HepG2 (cell line): Measurements from ENCODE around the gene ZNF341. TPM values are rescaled to one million over a fixed set of nuclear protein-coding genes. Genes with fewer than 3 reads are reported as not detected.
A peak's percentile ranks its signal among the peaks of the same experiment; 100 is the strongest.

Experiments used
- HNF4A ChIP-seq: sonication (generic); formaldehyde crosslinking; IDR thresholded peaks from 2 replicates; pipeline ENCODE4 v1.4.0; 2020; ENCODE audit warnings: missing genetic modification reagents
- MIER3 ChIP-seq: IDR thresholded peaks from 2 replicates; pipeline ENCODE4 v1.6.1; 2016; ENCODE audit warnings: missing compliant biosample characterization, borderline replicate concordance
- MXD3 ChIP-seq: IDR thresholded peaks from 2 replicates; pipeline ENCODE4 v1.6.1; 2016; ENCODE audit warnings: mild to moderate bottlenecking, missing biosample characterization, missing genetic modification reagents
- PREB ChIP-seq: sonication (generic); formaldehyde crosslinking; IDR thresholded peaks from 2 replicates; pipeline ENCODE4 v1.4.0; 2020; ENCODE audit warnings: missing genetic modification reagents
- RBM22 ChIP-seq: fragments of 200-400 bp; formaldehyde crosslinking; optimal IDR thresholded peaks from 2 replicates; pipeline ENCODE3; 2017; ENCODE audit warnings: mild to moderate bottlenecking, low read length, moderate library complexity
- SKIL ChIP-seq: sonication (generic); formaldehyde crosslinking; IDR thresholded peaks from 2 replicates; pipeline ENCODE4 v1.8.0; 2022; ENCODE audit warnings: missing genetic modification reagents, mild to moderate bottlenecking, moderate library complexity, borderline replicate concordance
- SNAI1 ChIP-seq: sonication (generic); formaldehyde crosslinking; IDR thresholded peaks from 2 replicates; pipeline ENCODE4 v1.5.0; 2020; ENCODE audit warnings: mild to moderate bottlenecking, missing genetic modification reagents, borderline replicate concordance
- THAP11 ChIP-seq: IDR thresholded peaks from 2 replicates; pipeline ENCODE4 v1.6.1; 2016; ENCODE audit warnings: missing biosample characterization, missing genetic modification reagents
- THAP8 ChIP-seq: sonication (generic); formaldehyde crosslinking; IDR thresholded peaks from 2 replicates; pipeline ENCODE4 v1.5.1; 2020; ENCODE audit warnings: missing genetic modification reagents, mild to moderate bottlenecking, borderline replicate concordance
- ZBTB4 ChIP-seq: sonication (generic); formaldehyde crosslinking; IDR thresholded peaks from 2 replicates; pipeline ENCODE4 v1.4.0; 2020; ENCODE audit warnings: missing genetic modification reagents, mild to moderate bottlenecking, borderline replicate concordance
- ZNF484 ChIP-seq: sonication (generic); formaldehyde crosslinking; IDR thresholded peaks from 2 replicates; pipeline ENCODE4 v1.5.1; 2020; ENCODE audit warnings: mild to moderate bottlenecking, low read depth, missing genetic modification reagents, borderline replicate concordance
- ZNF687 ChIP-seq: sonication (generic); formaldehyde crosslinking; IDR thresholded peaks from 2 replicates; pipeline ENCODE4 v1.5.1; 2020; ENCODE audit warnings: mild to moderate bottlenecking, missing genetic modification reagents, moderate library complexity
- ZNF770 ChIP-seq: sonication (generic); formaldehyde crosslinking; IDR thresholded peaks from 2 replicates; pipeline ENCODE4 v1.5.0; 2020; ENCODE audit warnings: mild to moderate bottlenecking, missing genetic modification reagents
- polyA plus RNA-seq, 8 experiments: library from polyadenylated mRNA; depleted of rRNA in 3 of 8; stranded (reverse) in 7 of 8; unstranded in 1 of 8; fragments of >200 nt; fragmentation: Illumina TruSeq in 4 of 8; extraction: Trizol in 4 of 8; gene quantifications; 2 replicates each; pipeline versions ENCODE4 v1.2.1 to v1.2.3, GENCODE V29; 2011 to 2016; ENCODE audit warnings: low read depth in 4 of 8, missing spikeins in 1 of 8, mixed read lengths in 1 of 8; ENCODE audit not compliant: insufficient read depth in 1 of 8
- total RNA-seq, 5 experiments: library from RNA; depleted of rRNA; stranded (reverse); fragments of >200 nt; fragmentation: Illumina TruSeq; extraction: Trizol; gene quantifications; 2 replicates each; pipeline ENCODE4 v1.2.3, GENCODE V29; 2016; ENCODE audit warnings: low read depth in 1 of 5

ZNF341 gene
- total and polyA plus RNA-seq, 2 of the 13 experiments (the other 11 are each of a cell fraction or from before 2014, with no cell fraction given) = 1.1 to 2.2 TPM

- TF ChIP-seq ZNF770 (no peak), ZBTB4 (CRISPR knock-in tag) (no peak), RBM22 (no peak), MIER3 (CRISPR knock-in tag) (0 out of 2 replicates have a peak, but pooled peaks have one; percentile 32), THAP11 (CRISPR knock-in tag) (0 out of 2 replicates have a peak, but pooled peaks have one; percentile 33), PREB (no peak), ZNF484 (CRISPR knock-in tag) (no peak), THAP8 (CRISPR knock-in tag) (no peak), HNF4A (CRISPR knock-in tag) (peak; percentile 72), SNAI1 (CRISPR knock-in tag) (no peak), SKIL (CRISPR knock-in tag) (peak; percentile 36; the same call in 1 of the 2 replicates), ZNF687 (CRISPR knock-in tag) (peak; percentile 53), MXD3 (CRISPR knock-in tag) (no peak)
Measured at GRCh38 chr20:33710681-33711445, 20.9 kb upstream of the ZNF341 start (continued).
